ENCODE measurements around the gene TMC1.
A peak's percentile ranks its signal among the peaks of the same experiment; 100 is the strongest.

Gene TMC1

DNA sequence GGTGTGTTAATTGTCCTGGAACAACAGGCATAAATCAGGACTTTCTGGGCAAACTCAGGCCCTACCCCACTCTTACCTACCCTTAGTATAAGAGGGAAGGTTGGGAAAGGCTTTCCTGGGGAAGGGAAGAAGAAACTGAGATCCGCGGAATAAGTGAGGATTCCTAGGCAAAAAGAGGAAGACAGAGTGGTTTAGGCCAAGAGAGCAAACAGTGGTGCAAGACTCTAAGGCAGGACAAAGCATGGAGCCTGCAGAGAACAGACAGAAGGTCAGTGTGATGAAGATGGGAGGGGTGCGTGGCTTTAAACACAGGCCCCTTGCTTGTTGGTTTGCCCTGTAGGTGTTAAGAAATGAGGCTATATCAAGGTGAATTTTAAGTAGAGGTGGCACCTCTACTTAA lies 69.4 kb downstream of the TMC1 start:
- Histone ChIP-seq H3K9me3 (ENCODE audit: low read length) (no peaks in the 10 kb centered on the region), H3K9ac (ENCODE audit: low read length) (no peak overlapping the region), H4K20me1 (ENCODE audit: insufficient read depth, low read length) (no peaks in the 10 kb centered on the region), H3K36me3 (ENCODE audit: insufficient read depth, low read length) (no peaks in the 10 kb centered on the region), H3K79me2 (ENCODE audit: insufficient read depth, low read length) (no peaks in the 10 kb centered on the region), H3K4me2 (ENCODE audit: low read length) (no peak overlapping the region), H2AFZ (ENCODE audit: low read length) (no peak overlapping the region), H3K9me2 (ENCODE audit: low read depth, low read length) (no peaks in the 10 kb centered on the region), H3K4me3 (ENCODE audit: low read depth, low read length, poor library complexity, severe bottlenecking) (no peak overlapping the region), H3K27ac (ENCODE audit: low read depth, low read length, poor library complexity, severe bottlenecking) (no peak overlapping the region), H3F3A (ENCODE audit: insufficient read depth, low read length) (no peaks in the 10 kb centered on the region), H3K4me1 (ENCODE audit: insufficient read depth, low read length, severe bottlenecking) (no peaks in the 10 kb centered on the region), H3K27me3 (ENCODE audit: insufficient read depth, low read length) (no peaks in the 10 kb centered on the region)
- no peak for TF ChIP-seq EZH2 (IDR thresholded peaks at IDR 0.05; ENCODE audit: borderline replicate concordance, low read length)
- TF ChIP-seq, protein P1, sequence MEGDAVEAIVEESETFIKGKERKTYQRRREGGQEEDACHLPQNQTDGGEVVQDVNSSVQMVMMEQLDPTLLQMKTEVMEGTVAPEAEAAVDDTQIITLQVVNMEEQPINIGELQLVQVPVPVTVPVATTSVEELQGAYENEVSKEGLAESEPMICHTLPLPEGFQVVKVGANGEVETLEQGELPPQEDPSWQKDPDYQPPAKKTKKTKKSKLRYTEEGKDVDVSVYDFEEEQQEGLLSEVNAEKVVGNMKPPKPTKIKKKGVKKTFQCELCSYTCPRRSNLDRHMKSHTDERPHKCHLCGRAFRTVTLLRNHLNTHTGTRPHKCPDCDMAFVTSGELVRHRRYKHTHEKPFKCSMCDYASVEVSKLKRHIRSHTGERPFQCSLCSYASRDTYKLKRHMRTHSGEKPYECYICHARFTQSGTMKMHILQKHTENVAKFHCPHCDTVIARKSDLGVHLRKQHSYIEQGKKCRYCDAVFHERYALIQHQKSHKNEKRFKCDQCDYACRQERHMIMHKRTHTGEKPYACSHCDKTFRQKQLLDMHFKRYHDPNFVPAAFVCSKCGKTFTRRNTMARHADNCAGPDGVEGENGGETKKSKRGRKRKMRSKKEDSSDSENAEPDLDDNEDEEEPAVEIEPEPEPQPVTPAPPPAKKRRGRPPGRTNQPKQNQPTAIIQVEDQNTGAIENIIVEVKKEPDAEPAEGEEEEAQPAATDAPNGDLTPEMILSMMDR (IDR thresholded peaks at IDR 0.05; ENCODE audit: low read length), result no peak

DNA sequence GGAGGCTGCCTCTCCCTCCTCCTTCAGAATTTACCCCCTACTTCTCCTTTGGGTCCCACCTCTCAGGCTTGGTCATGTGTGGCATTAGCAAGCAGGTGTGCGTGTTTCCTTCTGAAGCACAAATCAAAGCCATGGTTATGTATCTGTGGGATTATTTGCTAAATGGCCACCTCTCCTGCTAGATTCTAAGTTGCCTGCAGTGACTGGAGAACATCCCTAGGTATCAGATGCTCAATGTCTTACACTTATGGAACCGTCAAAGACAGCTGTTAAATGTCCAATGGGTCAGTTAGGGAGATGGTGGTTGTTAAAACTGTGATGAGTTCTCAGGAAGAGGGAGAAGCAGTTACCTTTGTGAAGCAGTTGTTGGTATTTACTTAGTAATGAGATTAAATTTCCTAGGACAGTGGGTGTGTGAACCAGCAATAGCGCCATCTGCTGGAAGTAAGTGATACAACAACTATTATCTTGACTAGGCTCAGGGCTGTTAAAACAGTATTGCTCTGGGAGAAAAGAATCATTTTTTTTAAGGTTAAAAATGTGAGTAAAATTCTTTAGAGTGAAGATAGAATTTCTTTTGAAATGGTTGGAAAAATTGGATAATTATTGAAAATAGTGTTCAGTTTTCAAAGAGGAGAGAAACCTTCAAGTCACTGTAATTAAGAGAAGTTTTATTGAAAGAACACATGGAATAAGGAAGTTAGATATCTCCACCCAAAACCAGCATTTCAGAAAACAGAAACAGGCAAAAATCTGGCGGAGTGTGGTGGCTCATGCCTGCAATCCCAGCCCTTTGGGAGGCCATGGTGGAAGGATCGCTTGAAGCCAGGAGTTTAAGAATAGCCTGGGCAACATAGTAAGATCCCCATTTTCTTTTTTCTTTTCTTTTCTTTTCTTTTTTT lies 71.3 kb downstream of the TMC1 start:
- H2AFZ ChIP-seq (ENCODE audit: low read length), result no peak overlapping the region
- no peaks in the 10 kb centered on the region for H3K4me1 ChIP-seq (ENCODE audit: insufficient read depth, low read length, severe bottlenecking)
- no peaks in the 10 kb centered on the region for H4K20me1 ChIP-seq (ENCODE audit: insufficient read depth, low read length)
- TF ChIP-seq, protein P1 (IDR thresholded peaks at IDR 0.05; ENCODE audit: low read length), result peak; percentile 80
- no peak for TF ChIP-seq EZH2 (IDR thresholded peaks at IDR 0.05; ENCODE audit: borderline replicate concordance, low read length)
- no peak overlapping the region for H3K4me3 ChIP-seq (ENCODE audit: low read depth, low read length, poor library complexity, severe bottlenecking)
- H3K9ac ChIP-seq (ENCODE audit: low read length), result no peak overlapping the region
- H3K27me3 ChIP-seq (ENCODE audit: insufficient read depth, low read length), result no peaks in the 10 kb centered on the region
- no peak overlapping the region for H3K4me2 ChIP-seq (ENCODE audit: low read length)
- H3K9me2 ChIP-seq (ENCODE audit: low read depth, low read length), result no peaks in the 10 kb centered on the region
- no peaks in the 10 kb centered on the region for H3K9me3 ChIP-seq (ENCODE audit: low read length)
- no peaks in the 10 kb centered on the region for H3K79me2 ChIP-seq (ENCODE audit: insufficient read depth, low read length)
- no peak overlapping the region for H3K27ac ChIP-seq (ENCODE audit: low read depth, low read length, poor library complexity, severe bottlenecking)
- H3F3A ChIP-seq (ENCODE audit: insufficient read depth, low read length), result no peaks in the 10 kb centered on the region
- H3K36me3 ChIP-seq (ENCODE audit: insufficient read depth, low read length), result no peaks in the 10 kb centered on the region

GRCh38 chr9:72596451-72597180 lies 75.2 kb downstream of the TMC1 start:
- Histone ChIP-seq H3K9me2 (ENCODE audit: low read depth, low read length) (no peaks in the 10 kb centered on the region), H3K4me2 (ENCODE audit: low read length) (no peak overlapping the region), H2AFZ (ENCODE audit: low read length) (no peak overlapping the region), H3K9ac (ENCODE audit: low read length) (no peak overlapping the region), H3K27me3 (ENCODE audit: insufficient read depth, low read length) (no peaks in the 10 kb centered on the region), H3K4me3 (ENCODE audit: low read depth, low read length, poor library complexity, severe bottlenecking) (no peak overlapping the region), H3F3A (ENCODE audit: insufficient read depth, low read length) (no peaks in the 10 kb centered on the region), H4K20me1 (ENCODE audit: insufficient read depth, low read length) (no peaks in the 10 kb centered on the region), H3K4me1 (ENCODE audit: insufficient read depth, low read length, severe bottlenecking) (no peaks in the 10 kb centered on the region), H3K27ac (ENCODE audit: low read depth, low read length, poor library complexity, severe bottlenecking) (no peak overlapping the region), H3K9me3 (ENCODE audit: low read length) (no peaks in the 10 kb centered on the region), H3K79me2 (ENCODE audit: insufficient read depth, low read length) (no peaks in the 10 kb centered on the region), H3K36me3 (ENCODE audit: insufficient read depth, low read length) (no peaks in the 10 kb centered on the region)
- TF ChIP-seq, protein P1 (IDR thresholded peaks at IDR 0.05; ENCODE audit: low read length), result no peak
- TF ChIP-seq EZH2 (IDR thresholded peaks at IDR 0.05; ENCODE audit: borderline replicate concordance, low read length), result no peak

Measured in OCI-LY1 (cell line).